ENCODE measurements around the gene GATA6. TPM values are rescaled to one million over a fixed set of nuclear protein-coding genes. Genes with fewer than 3 reads are reported as not detected.

The GATA6 gene
- total RNA-seq, 1 donor from 2014 or later, result not detected

DNA sequence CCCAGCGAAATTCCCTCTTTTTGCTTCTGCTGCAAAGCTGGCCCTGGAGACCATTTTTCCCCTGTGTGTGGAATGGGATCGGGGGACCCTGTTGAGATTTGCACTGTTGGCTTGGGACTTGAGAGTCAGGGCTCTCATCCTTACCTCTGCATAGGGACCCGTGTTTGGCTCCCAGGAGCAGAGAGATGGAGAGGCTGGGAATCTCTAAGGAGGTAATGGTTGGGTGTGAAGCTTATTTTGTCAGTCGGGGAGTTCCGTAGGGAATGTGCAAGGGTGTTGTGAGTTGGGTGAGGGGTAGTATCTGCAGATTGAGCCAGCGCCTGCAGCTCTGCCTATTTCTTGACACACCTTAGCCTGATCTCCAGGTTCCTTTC is 4.5 kb downstream of the GATA6 start:
- H3K27me3 Mint-ChIP-seq (ENCODE audit: low read depth), result peaks cover 88% of the 10 kb centered on the region
- H3K27ac Mint-ChIP-seq (ENCODE audit: unreplicated experiment), result no peak overlapping the region
- peak overlapping the region; percentile 34 for H3K4me3 Mint-ChIP-seq
- TF ChIP-seq, protein P1, sequence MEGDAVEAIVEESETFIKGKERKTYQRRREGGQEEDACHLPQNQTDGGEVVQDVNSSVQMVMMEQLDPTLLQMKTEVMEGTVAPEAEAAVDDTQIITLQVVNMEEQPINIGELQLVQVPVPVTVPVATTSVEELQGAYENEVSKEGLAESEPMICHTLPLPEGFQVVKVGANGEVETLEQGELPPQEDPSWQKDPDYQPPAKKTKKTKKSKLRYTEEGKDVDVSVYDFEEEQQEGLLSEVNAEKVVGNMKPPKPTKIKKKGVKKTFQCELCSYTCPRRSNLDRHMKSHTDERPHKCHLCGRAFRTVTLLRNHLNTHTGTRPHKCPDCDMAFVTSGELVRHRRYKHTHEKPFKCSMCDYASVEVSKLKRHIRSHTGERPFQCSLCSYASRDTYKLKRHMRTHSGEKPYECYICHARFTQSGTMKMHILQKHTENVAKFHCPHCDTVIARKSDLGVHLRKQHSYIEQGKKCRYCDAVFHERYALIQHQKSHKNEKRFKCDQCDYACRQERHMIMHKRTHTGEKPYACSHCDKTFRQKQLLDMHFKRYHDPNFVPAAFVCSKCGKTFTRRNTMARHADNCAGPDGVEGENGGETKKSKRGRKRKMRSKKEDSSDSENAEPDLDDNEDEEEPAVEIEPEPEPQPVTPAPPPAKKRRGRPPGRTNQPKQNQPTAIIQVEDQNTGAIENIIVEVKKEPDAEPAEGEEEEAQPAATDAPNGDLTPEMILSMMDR (conservative IDR thresholded peaks at IDR 0.05), result no peak
- H3K36me3 Mint-ChIP-seq (ENCODE audit: low read depth), result peaks cover 3% of the 10 kb centered on the region
- H3K9me3 Mint-ChIP-seq, result no peaks in the 10 kb centered on the region
- no peak for DNase-seq (ENCODE audit: low read depth, low spot score)
- H3K4me1 Mint-ChIP-seq, result peaks cover 13% of the 10 kb centered on the region

DNA sequence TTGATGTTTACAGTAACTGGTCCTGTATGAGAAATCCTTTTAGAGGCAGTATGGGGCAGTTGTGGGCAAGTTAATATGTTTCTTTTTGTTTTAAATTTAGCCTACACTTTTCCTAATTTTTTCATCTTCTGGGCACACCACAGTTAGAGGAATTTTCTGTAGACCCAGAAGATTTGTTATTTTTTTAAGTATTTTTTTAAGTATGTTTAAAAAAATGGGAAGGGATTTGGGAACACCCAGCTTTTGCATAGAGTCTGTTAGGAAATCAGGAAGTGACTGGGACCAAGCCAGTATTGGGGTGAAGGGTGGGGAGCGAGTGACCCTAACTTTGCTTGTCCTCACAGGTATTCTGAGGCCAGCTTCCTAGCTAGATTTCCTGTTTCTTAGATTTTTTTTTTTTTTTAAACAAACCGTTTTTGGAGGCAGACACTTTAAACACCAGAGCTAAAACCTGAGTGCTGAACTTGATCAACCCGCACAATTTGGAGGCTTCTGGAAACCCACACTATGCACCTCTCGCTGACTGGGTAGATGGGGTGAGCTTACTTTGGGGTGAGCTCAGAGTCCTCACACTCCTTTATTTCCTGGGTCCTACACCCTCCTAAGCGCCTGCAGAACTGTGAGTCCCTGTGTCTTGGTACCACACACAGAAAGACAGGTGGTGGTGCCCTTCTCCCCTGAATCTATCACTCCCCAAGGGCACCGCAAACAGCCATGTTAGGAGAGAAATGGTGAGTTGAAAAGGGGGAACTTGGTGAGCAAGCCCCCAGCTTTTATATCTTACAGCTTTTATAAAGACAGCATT is 5.2 kb downstream of the GATA6 start:
- peaks cover 3% of the 10 kb centered on the region for H3K36me3 Mint-ChIP-seq (ENCODE audit: low read depth)
- H3K27me3 Mint-ChIP-seq (ENCODE audit: low read depth), result peaks cover 90% of the 10 kb centered on the region
- H3K27ac Mint-ChIP-seq (ENCODE audit: unreplicated experiment), result no peak overlapping the region
- no peak for DNase-seq (ENCODE audit: low read depth, low spot score)
- TF ChIP-seq, protein P1 (conservative IDR thresholded peaks at IDR 0.05), result no peak
- H3K9me3 Mint-ChIP-seq, result no peaks in the 10 kb centered on the region
- H3K4me1 Mint-ChIP-seq, result peaks cover 13% of the 10 kb centered on the region
- no peak overlapping the region for H3K4me3 Mint-ChIP-seq

DNA sequence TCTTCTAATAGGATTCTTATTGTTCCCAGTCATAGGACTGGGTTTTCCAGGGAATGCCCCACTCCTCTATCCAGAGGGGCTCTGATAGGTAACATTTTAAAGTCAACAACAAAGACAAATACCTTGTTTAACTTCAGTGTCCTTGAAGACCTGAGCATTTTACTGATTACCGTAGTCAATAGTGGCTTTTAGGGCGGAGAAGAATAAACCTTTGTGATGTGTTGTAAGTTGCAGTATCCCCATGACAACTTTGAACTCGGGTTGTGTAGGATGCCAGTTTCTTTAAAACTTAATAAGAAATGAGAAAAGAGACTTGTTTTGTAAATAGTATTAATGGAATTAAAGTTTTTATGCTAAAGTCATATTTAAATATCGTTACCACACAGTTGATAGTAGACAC is 6.0 kb downstream of the GATA6 start:
- Mint-ChIP-seq H3K27ac (ENCODE audit: unreplicated experiment) (no peak overlapping the region), H3K27me3 (ENCODE audit: low read depth) (peaks cover 90% of the 10 kb centered on the region), H3K4me1 (peaks cover 7% of the 10 kb centered on the region), H3K36me3 (ENCODE audit: low read depth) (peaks cover 2% of the 10 kb centered on the region), H3K4me3 (no peak overlapping the region), H3K9me3 (no peaks in the 10 kb centered on the region)
- DNase-seq (ENCODE audit: low read depth, low spot score), result no peak
- TF ChIP-seq, protein P1 (conservative IDR thresholded peaks at IDR 0.05), result no peak

DNA sequence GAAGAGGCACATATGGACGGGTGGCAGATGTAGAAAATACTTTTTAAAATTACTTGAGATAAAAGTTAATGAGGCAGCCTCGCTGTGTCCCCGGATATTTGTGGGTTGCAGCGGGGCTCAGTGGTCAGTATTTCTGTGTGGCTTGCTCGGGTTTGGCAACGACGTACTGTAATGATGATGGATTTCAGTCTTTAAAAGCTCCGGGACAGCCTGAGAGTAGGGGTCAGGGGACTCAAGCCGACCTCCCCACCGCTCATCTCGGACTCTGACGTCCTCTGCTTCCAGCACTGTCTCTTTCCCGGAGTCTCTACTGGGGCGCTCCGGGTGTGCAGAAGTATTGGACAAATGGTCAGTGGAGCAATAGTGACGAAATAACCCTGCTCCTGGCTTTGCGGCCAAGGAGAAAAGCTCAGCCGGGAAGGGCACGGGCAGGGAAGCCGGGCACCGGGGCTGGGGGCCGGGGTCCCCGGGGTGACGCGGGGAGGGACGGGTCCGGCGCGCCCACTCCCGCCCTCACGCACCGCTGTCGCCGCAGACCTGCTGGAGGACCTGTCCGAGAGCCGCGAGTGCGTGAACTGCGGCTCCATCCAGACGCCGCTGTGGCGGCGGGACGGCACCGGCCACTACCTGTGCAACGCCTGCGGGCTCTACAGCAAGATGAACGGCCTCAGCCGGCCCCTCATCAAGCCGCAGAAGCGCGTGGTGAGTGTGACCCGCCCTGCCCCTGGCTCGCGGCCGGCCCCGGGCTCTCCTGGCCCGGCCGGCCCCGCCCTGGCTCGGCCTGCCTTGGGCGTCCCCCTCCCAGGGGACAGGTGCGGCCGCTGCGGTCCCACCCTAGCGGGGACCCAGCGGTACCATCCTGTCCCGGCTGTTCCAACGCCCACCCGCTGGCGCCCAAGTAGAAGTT is 7.3 kb downstream of the GATA6 start:
- no peak for DNase-seq (ENCODE audit: low read depth, low spot score)
- Mint-ChIP-seq H3K27me3 (ENCODE audit: low read depth) (peaks cover 90% of the 10 kb centered on the region), H3K36me3 (ENCODE audit: low read depth) (no peaks in the 10 kb centered on the region), H3K4me3 (peak overlapping the region; percentile 21), H3K4me1 (no peaks in the 10 kb centered on the region), H3K9me3 (no peaks in the 10 kb centered on the region), H3K27ac (ENCODE audit: unreplicated experiment) (no peak overlapping the region)
- TF ChIP-seq, protein P1 (conservative IDR thresholded peaks at IDR 0.05), result no peak

DNA sequence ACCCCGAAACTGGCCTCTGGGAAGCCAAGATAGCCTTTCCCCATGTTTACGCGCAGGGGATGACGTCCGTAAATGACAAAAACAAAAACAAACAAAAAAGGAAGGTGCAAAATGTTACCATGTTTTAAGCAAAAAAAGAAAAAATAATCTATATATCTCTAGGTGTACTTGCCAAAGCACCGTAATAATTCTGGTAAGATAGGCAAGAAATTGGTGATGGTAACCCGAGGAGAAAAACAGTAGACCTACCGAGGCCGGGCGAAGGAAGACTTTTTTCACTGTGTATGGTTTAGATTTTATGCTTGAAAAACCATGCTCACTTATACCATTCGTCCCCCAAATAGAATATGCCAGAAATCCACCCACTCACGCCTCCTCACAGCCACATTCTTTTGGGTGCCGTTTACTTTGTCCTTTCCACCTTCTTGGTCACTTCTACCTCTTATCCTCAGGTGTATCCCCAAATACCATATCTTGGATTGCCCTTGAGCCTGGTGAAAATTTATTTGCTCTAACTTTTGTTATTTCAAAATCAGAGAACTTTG is 8.0 kb downstream of the GATA6 start:
- Mint-ChIP-seq H3K4me3 (no peak overlapping the region), H3K9me3 (no peaks in the 10 kb centered on the region), H3K27me3 (ENCODE audit: low read depth) (peaks cover 94% of the 10 kb centered on the region), H3K4me1 (no peaks in the 10 kb centered on the region), H3K36me3 (ENCODE audit: low read depth) (no peaks in the 10 kb centered on the region), H3K27ac (ENCODE audit: unreplicated experiment) (no peak overlapping the region)
- TF ChIP-seq, protein P1 (conservative IDR thresholded peaks at IDR 0.05), result no peak
- DNase-seq (ENCODE audit: low read depth, low spot score), result no peak

Data from neural crest cell (in vitro differentiated cells).